Kidney epithelial cell (primary cell): ENCODE results near the gene FMN1. TPM values are rescaled to one million over a fixed set of nuclear protein-coding genes. Genes with fewer than 3 reads are reported as not detected.
A peak's percentile ranks its signal among the peaks of the same experiment; 100 is the strongest.
"Not testable (repeated sequence)": the region's sequence is repeated elsewhere in the genome, so short reads cannot be mapped to it uniquely, and the experiment has no call there.

Source experiments
- DNase-seq: peaks from one replicate; pipeline ENCODE4 v3.0.0-alpha.2; 2010; ENCODE audit warnings: low read depth
- H3K27me3 ChIP-seq: 2 replicates; pipeline ENCODE4 v1.6.0; 2011; ENCODE audit warnings: low read length; ENCODE audit not compliant: control insufficient read depth, insufficient read depth
- H3K36me3 ChIP-seq: 2 replicates; pipeline ENCODE4 v1.5.1; 2011; ENCODE audit warnings: low read length; ENCODE audit not compliant: control insufficient read depth, insufficient read depth
- H3K4me3 ChIP-seq: 2 replicates; pipeline ENCODE4 v1.5.1; 2011; ENCODE audit warnings: low read depth, mild to moderate bottlenecking, control low read depth, low read length
- CTCF ChIP-seq: IDR thresholded peaks from 2 replicates; pipeline ENCODE4 v1.5.1; 2011; ENCODE audit warnings: mild to moderate bottlenecking, moderate library complexity, low read length, control low read depth, inconsistent platforms; ENCODE audit not compliant: insufficient read depth, poor library complexity, severe bottlenecking
- total RNA-seq: library from RNA; depleted of rRNA; stranded (reverse); fragments of >200 nt; gene quantifications from 2 replicates; pipeline ENCODE4 v1.2.3, GENCODE V29; 2015

Gene FMN1
- total RNA-seq, 1 donor from 2014 or later, result 4.5 TPM

GRCh38 chr15:32849769-32850668, 344.5 kb downstream of the FMN1 start:
- no peak for DNase-seq
- TF ChIP-seq CTCF, result no peak
- Histone ChIP-seq H3K36me3 (no peaks in the 10 kb centered on the region), H3K27me3 (no peaks in the 10 kb centered on the region), H3K4me3 (no peak overlapping the region)

GRCh38 chr15:32846671-32847070, 347.8 kb downstream of the FMN1 start:
- DNase-seq, H3K4me3 ChIP-seq, H3K27me3 ChIP-seq, H3K36me3 ChIP-seq: not testable (repeated sequence)

- Histone ChIP-seq H3K4me3 (no peak overlapping the region), H3K27me3 (no peaks in the 10 kb centered on the region), H3K36me3 (no peaks in the 10 kb centered on the region)
- DNase-seq, result no peak
- peak; percentile 69 for TF ChIP-seq CTCF
Measured at GRCh38 chr15:32844118-32844711, 350.3 kb downstream of the FMN1 start.

GRCh38 chr15:32843219-32843815, 351.2 kb downstream of the FMN1 start:
- TF ChIP-seq CTCF, result no peak
- Histone ChIP-seq H3K36me3 (no peaks in the 10 kb centered on the region), H3K4me3 (no peak overlapping the region), H3K27me3 (no peaks in the 10 kb centered on the region)
- no peak for DNase-seq

GRCh38 chr15:32842081-32842480, 352.4 kb downstream of the FMN1 start:
- Histone ChIP-seq H3K36me3 (no peaks in the 10 kb centered on the region), H3K27me3 (no peaks in the 10 kb centered on the region), H3K4me3 (no peak overlapping the region)
- no peak for TF ChIP-seq CTCF
- no peak for DNase-seq

GRCh38 chr15:32840507-32841245, 353.8 kb downstream of the FMN1 start:
- no peak for DNase-seq
- TF ChIP-seq CTCF, result no peak
- no peaks in the 10 kb centered on the region for H3K36me3 ChIP-seq
- H3K4me3 ChIP-seq, result no peak overlapping the region
- H3K27me3 ChIP-seq, result no peaks in the 10 kb centered on the region
